ENCODE results near the gene KARS1.

DNA sequence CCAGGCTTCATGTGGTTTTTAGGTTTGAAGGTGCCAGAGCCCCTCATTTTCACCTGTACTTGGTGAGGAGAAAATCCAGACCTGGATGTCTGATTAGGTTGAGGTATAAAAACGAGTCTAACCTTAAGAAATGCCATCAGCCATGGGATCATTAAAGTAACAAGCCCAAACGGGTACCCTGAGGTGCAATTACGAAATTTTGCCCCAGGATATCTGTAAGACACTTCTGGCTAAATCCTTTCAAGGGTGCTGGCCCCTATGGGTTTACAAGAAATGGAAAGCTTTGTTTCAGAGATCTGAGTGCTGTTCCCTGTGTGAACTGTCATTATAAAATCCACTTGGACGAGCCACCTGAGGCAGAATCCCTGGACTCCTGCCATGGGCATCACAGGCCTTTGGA is 44.2 kb downstream of the KARS1 start:
- TF ChIP-seq TAF1 (IDR thresholded peaks at IDR 0.05; ENCODE audit: borderline replicate concordance, low read depth, low read length) (no peak), POLR2A (IDR thresholded peaks at IDR 0.05; ENCODE audit: low read depth, low read length) (no peak)

Measured in GM12892 (cell line).